Thoracic aorta (tissue), 2 donors: Measurements from ENCODE around the gene ENTPD6. TPM values are rescaled to one million over a fixed set of nuclear protein-coding genes. Genes with fewer than 3 reads are reported as not detected.

Experiments used
- ATAC-seq: fragments of 150-250 bp; one replicate; pipeline ENCODE4 v1.8.0; 2017; ENCODE audit warnings: low read depth; ENCODE audit not compliant: insufficient number of reproducible peaks, low FRiP score
- DNase-seq: peaks from one replicate; pipeline ENCODE4 v3.0.0-alpha.2; 2020; ENCODE audit warnings: low spot score
- H3K27ac ChIP-seq, 2 donors: fragments of 200-600 bp; sonication (generic); 1 replicate in 1 of 2; 2 replicates in 1 of 2; pipeline ENCODE4 v1.5.1; 2016; ENCODE audit warnings: mild to moderate bottlenecking in 2 of 2, moderate library complexity in 2 of 2
- H3K27me3 ChIP-seq: fragments of 200-600 bp; sonication (generic); replicated peaks from 2 replicates; pipeline ENCODE4 v1.6.0; 2016; ENCODE audit warnings: mild to moderate bottlenecking; ENCODE audit not compliant: insufficient read depth
- H3K36me3 ChIP-seq: fragments of 200-600 bp; sonication (generic); one replicate; pipeline ENCODE4 v1.5.1; 2016
- H3K4me1 ChIP-seq, 2 donors: fragments of 200-600 bp; sonication (generic); 1 replicate in 1 of 2; 2 replicates in 1 of 2; pipeline versions ENCODE4 v1.5.1 to v1.6.0; 2016; ENCODE audit warnings: low read depth in 2 of 2, mild to moderate bottlenecking in 1 of 2; ENCODE audit not compliant: control insufficient read depth in 1 of 2
- H3K4me3 ChIP-seq: fragments of 200-600 bp; sonication (generic); 2 replicates; pipeline ENCODE4 v1.5.1; 2016; ENCODE audit warnings: mild to moderate bottlenecking
- H3K9me3 ChIP-seq: fragments of 200-600 bp; sonication (generic); 2 replicates; pipeline ENCODE4 v1.5.1; 2016
- total RNA-seq, 2 donors: library from RNA; depleted of rRNA; stranded (reverse); fragments of >200 nt; gene quantifications; one replicate each; pipeline versions ENCODE4 v1.1.0 to v1.2.3, GENCODE V29; 2016
- TF ChIP-seq, protein P1 (sequence below): fragments of 200-600 bp; sonication (generic); IDR thresholded peaks from one replicate; pipeline ENCODE4 v1.5.1; 2019; ENCODE audit warnings: antibody characterized with exemption

Gene ENTPD6
- total RNA-seq, 2 donors from 2014 or later, result 82.0 to 107 TPM

DNA sequence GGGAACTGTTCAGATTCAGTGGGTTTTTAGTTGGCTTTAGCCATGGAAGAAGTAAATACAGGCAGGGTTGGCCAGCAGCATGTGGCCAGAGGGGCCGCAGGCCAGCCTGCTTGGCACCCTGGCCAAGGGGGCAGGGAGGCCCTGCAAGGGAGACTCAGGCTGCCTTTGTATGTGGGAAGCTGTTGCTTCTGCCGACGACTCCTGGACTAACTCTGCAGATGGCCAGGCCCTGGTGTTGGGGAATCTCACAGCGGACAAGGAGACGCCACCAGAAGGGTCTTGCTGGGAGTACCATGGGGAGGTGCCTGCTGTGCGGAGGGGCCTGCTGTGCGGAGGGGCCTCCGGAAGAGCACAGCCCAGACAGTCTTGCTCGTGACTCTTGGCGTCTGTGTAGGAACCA lies 77.5 kb downstream of the ENTPD6 start:
- Histone ChIP-seq H3K4me1 (no peaks in the 10 kb centered on the region), H3K27ac (no peak overlapping the region), H3K27me3 (no peaks in the 10 kb centered on the region), H3K4me3 (no peak overlapping the region), H3K9me3 (no peaks in the 10 kb centered on the region), H3K36me3 (peaks cover 78% of the 10 kb centered on the region)
- ATAC-seq (no peak), DNase-seq (no peak)
- TF ChIP-seq, protein P1, sequence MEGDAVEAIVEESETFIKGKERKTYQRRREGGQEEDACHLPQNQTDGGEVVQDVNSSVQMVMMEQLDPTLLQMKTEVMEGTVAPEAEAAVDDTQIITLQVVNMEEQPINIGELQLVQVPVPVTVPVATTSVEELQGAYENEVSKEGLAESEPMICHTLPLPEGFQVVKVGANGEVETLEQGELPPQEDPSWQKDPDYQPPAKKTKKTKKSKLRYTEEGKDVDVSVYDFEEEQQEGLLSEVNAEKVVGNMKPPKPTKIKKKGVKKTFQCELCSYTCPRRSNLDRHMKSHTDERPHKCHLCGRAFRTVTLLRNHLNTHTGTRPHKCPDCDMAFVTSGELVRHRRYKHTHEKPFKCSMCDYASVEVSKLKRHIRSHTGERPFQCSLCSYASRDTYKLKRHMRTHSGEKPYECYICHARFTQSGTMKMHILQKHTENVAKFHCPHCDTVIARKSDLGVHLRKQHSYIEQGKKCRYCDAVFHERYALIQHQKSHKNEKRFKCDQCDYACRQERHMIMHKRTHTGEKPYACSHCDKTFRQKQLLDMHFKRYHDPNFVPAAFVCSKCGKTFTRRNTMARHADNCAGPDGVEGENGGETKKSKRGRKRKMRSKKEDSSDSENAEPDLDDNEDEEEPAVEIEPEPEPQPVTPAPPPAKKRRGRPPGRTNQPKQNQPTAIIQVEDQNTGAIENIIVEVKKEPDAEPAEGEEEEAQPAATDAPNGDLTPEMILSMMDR, result no peak

DNA sequence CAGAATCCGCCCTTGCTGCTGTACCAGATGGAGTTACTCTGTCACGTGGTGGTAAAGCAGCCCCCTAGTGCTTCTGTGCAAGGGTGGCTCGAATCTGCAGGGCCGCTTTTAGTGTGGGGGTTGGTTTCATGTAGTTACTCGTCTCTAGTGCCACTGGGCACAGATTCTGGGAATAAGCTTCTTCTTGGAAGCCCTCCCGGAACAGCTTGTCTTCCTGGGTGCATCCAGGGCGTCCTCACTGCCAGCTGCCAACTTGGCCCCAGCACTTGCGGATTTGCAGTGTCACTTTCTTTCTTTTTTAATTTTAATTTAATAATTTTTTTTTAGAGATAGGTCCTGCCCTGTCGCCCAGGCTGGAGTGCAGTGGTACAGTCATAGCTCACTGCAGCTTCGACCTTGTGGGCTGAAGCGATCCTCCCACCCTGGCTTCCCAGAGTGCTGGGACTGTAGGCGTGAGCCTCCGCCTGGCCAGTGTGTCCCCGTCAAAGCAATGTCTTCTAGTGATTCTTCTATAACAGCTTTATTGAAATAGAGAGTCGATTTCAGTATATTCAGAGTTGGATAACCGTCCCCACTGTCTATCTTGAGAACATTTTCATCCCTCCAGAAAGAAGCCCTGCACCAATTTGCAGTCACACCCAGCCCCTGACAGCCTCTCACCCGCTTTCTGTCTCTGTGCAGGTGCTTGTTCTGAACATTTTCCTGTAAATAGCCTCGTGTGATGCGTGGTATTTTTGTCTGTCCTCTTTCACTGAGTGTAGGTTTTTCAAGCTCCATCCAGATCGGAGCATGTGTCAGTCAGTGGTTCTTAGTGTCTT lies 78.2 kb downstream of the ENTPD6 start:
- Histone ChIP-seq H3K4me3 (no peak overlapping the region), H3K27ac (no peak overlapping the region), H3K4me1 (no peaks in the 10 kb centered on the region), H3K27me3 (no peaks in the 10 kb centered on the region), H3K36me3 (peaks cover 83% of the 10 kb centered on the region), H3K9me3 (no peaks in the 10 kb centered on the region)
- ATAC-seq, result no peak
- DNase-seq, result no peak
- TF ChIP-seq, protein P1, result no peak

DNA sequence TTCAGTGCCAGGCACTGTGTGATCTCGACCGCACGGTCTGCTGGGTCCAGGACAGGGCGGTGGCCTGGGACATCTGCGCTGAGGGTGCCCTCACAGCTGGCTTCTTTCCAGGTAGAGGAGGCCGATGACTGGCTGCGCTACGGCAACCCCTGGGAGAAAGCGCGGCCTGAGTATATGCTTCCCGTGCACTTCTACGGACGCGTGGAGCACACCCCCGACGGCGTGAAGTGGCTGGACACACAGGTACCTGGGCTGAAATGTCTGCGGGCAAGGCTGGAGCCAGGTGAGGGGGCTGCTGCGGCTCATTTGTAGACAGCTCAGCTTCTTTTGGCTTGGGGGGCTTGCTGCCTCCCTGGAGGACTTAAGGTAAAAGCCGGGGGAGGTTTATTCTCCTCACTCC lies 79.0 kb downstream of the ENTPD6 start:
- ATAC-seq (no peak), DNase-seq (no peak)
- Histone ChIP-seq H3K4me3 (no peak overlapping the region), H3K4me1 (no peaks in the 10 kb centered on the region), H3K27ac (no peak overlapping the region), H3K9me3 (no peaks in the 10 kb centered on the region), H3K36me3 (peaks cover 84% of the 10 kb centered on the region), H3K27me3 (no peaks in the 10 kb centered on the region)
- TF ChIP-seq, protein P1, result no peak

DNA sequence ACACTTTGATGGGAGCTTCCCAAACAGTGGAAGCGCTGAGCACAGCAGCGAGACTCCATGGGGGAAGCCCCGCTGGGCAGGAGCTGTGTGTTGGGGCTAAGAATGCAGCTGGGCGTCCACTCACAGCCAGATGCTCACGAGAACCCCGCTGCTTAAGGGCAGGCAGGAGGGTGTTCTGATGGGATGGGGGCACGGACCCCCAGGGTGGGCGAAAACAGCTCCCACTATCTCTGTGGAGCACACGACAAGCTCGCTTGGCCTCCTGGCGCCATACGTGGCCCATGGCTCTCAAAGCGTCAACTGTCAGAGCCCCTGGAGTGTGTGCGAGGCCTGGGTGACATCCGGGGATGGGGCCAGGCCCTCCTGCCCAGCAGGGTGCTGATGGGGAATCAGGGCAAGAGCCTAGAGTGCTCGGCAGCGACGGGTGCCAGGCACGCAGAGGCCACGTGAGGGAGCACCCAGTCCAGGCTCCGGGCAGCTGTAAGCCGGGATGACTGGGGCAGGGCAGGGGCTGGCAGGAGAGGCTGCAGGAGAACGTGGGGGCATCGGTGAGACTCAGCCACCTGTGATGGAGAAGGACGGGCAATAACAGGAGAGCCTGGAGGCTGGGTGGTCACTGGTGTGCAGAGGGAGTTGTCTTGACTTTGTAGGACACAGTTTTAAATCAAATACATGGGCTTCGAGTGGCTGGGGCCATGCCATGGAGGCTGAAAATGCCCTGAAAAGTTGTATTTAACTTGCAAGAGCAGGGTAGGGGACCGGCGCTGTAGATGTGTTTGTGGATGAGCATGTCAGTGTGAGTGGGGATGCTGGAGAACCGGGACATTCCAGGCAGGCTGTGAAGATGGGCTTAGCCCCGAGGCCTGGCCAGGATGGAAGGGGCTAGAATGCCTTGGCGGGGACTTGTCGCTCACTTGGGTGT lies 79.6 kb downstream of the ENTPD6 start:
- DNase-seq, result no peak
- TF ChIP-seq, protein P1, result no peak
- H3K36me3 ChIP-seq, result peaks cover 86% of the 10 kb centered on the region
- no peak for ATAC-seq
- H3K4me3 ChIP-seq, result no peak overlapping the region
- H3K27me3 ChIP-seq, result no peaks in the 10 kb centered on the region
- no peaks in the 10 kb centered on the region for H3K4me1 ChIP-seq
- no peaks in the 10 kb centered on the region for H3K9me3 ChIP-seq
- no peak overlapping the region for H3K27ac ChIP-seq
